ENCODE measurements around the gene HDHD3.
"Not testable (repeated sequence)": the region's sequence is repeated elsewhere in the genome, so short reads cannot be mapped to it uniquely, and the experiment has no call there.

HDHD3 gene, protein sequence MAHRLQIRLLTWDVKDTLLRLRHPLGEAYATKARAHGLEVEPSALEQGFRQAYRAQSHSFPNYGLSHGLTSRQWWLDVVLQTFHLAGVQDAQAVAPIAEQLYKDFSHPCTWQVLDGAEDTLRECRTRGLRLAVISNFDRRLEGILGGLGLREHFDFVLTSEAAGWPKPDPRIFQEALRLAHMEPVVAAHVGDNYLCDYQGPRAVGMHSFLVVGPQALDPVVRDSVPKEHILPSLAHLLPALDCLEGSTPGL

DNA sequence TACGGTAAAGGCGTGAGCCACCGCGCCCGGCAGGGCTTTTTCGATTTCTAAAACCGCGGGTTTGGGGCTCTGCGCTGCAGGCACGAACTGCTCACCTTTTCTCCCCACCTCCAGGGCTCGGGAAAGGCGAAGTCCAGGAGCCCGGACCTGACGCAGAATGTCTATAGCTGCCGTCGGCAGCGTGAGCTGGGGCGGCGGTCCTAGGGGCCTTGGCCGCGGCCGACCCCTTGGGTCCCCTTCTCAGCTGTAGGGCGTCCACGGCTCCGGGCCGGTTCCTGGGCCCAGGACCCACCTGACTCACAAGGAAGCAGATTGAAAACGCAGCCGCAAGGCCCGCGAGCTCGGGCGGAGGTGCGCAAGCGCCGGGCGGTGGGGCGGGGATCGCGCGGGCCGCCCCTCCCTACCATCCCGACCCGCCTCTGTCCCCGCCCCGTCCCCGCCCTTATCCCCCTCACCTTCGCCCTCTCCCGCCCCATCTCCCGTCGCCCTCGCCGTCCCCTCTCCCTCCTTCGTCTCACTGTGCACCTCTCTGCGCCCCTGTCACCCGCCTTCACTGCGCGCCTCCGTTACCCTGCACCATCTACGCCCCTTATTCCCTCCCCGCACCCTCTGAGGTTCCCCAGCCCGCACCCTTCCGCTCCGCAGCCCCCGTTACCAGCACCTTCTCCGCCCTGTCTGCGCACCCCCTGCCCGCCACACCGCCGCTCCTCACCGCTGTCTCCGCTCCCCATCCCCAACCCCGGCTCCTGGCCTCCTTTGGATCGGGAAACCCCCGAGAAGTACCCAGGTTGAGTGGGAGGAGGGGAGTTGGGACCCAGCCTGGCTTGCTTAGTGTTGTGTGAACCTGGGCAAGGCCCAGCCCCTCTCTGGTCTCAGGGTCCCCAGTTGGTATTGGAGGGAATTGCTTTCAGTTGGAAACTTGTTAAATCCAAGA lies at the start of gene HDHD3:
Gene HDHD3 (minus strand): TSS at position 353 of the 934 bp plus-strand sequence. CDS start 2,632 bp downstream, outside the sequence.
- FAIRE-seq = no peak
- DNase-seq (ENCODE audit: low spot score) = peak; percentile 64

DNA sequence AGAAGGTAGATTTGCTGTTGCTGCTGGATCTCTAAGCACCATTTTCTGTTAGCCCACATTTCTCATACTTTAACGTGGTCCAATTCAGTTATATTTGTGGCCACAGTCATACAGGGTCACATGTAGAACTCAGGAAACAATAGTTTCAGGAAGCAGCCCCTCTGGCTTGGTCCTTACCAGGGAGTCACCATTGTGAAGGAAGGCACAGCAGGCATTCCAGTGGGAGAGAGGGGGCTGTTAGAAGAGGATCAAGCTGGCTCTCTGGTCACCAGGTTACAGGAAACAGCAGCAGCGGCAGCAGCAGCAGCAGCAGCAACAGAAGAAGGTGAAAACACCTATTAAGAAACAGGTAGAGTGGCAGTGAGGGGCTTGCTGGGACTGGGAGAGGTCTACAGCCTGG lies 48.3 kb upstream of the HDHD3 start:
- DNase-seq (ENCODE audit: low spot score) = no peak
- no peak for FAIRE-seq

DNA sequence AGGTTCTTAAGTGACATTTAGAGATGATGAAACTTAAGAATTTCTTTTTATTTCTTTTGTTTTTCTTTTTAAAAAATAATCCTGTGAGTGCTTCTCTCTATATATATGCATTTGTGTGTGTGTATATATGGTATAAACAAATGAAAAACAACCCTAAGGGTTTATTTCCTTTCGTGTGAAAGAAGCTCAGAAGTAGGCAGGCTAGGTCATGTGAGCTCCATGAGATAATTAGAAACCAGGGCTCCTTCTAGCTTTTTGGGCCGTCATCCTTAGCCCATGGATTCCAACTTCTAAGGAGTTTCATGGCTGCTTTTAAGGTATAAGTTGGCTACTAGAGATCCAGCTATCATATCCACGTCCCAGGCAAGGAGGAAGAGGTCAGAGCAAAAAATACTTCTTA lies 44.9 kb upstream of the HDHD3 start:
- DNase-seq (ENCODE audit: low spot score) (no peak), FAIRE-seq (no peak)

DNA sequence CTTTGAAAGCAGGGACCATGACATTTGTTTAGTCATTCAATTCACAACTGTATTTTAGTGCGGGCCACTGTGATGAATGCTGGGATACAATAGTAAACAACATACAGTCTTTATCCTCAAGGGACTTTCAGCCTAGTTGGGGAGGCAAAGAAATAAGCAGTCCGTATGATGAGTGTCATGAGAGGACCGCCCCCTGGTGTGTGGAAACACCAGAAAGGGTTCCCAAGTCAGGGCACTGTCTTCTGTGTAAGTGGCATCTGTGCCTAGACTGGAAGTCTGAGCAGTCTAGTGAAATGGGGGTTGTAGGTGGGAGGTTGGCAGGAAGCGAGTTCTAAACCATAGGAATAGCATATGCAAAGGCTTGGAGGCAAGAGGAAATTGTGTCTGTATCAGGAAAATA lies 40.6 kb upstream of the HDHD3 start:
- DNase-seq (ENCODE audit: low spot score) = no peak
- FAIRE-seq = no peak

DNA sequence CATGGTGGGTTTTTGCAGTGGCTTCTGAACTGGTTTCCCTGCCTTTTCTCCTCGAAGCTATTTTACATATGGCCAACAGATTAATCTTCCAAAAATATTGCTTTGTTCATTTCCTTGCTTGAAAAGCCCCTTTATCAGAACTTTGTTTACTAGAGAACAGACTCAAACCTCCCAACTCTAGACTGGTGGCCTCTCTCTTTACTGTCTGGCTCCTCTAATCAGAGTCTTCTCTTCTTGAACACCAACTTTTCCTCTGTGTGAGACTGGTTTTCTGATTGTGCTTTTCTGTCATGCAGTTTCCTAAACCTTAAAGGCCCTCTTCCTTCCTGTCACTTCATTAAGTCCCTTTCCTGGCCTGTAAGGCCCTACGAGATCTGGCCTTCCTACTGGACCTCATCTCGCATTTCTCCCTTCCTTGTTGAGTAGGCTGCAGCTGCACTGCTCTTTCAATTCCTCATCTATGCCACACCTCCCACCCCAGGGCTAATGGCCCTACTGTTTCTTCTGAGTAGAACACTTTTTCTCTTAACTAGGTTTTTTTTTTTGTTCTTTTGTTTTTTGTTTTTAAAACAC lies 39.4 kb upstream of the HDHD3 start:
- DNase-seq (ENCODE audit: low spot score) = no peak
- FAIRE-seq = no peak

DNA sequence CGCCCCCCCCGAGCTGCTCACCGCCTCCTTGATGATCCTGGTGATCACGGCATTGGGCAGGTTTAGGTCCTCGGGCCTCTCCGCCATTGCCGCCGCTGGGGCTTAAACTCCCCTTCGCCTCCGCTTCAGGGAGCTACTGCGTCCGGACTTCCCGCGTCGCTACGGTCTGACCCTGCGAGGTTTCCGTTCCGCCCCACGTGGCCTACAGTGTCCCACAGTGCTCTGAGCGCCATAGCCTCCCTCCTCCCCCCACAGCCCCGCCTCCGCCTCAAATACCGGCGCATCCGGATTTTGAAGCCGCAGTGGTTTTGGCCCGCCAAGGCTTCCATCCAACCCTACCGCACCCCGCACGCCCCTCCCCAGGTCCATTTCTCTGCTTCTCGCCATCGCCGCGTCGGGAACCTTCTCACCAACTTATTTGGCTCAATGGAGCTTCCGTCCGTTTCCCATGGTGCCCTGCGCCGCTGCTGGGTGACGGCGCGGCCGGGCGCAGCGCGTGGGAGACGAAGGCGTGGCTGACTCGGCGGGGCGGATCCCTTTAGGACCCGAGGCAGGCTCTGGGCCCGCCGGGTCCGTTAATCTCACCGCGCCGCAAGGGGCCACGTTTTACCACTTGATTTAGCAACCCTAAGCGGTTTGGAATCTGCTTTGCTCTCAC lies 33.5 kb upstream of the HDHD3 start, which contains the start of the genes C9orf43 and POLE3:
Gene C9orf43 (plus strand): TSS at position 541 of the 658 bp plus-strand sequence. CDS start 2,747 bp downstream, outside the sequence.
Gene POLE3 (minus strand): TSS at position 469 of the 658 bp plus-strand sequence. CDS start 382 bp downstream, at position 87.
- peak; percentile 38 for FAIRE-seq
- peak; percentile 90 for DNase-seq (ENCODE audit: low spot score)

DNA sequence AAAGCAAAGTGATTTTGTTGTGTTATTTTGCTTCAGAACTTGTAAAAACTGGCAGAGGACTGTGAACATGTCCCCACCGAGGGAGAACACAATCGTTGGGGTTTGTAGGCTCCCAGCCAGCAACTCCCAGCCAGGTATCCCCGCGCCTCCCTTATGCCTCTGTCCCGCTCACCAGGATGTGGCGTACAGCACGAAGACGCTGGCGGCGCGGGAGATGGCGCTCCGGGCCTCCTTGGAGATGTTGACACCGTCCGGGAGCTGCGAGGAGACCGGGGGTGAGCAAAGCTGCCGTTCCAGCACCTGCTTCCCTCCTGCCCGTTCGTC lies 33.1 kb upstream of the HDHD3 start:
- no peak for FAIRE-seq
- DNase-seq (ENCODE audit: low spot score) = peak; percentile 13

DNA sequence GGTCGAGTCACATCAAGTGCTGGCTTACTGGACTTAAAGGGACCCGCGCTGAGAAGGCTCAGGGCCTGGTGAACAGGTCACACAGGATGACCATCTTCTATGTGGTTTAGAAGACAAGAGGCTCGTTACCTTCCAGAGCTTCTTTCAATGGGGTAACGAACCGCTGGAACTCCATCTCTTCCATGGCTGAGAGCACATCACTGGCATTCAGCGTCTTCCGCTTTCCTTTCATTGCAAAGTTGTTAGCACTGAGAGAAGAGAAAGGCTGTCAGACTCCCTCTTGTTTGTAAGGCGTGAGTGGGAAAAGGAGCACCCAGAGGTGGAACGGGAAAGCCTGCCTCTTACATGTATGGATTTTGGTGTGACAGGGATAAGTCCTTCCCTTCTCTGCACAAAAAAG lies 32.7 kb upstream of the HDHD3 start:
- no peak for DNase-seq (ENCODE audit: low spot score)
- FAIRE-seq = no peak

DNA sequence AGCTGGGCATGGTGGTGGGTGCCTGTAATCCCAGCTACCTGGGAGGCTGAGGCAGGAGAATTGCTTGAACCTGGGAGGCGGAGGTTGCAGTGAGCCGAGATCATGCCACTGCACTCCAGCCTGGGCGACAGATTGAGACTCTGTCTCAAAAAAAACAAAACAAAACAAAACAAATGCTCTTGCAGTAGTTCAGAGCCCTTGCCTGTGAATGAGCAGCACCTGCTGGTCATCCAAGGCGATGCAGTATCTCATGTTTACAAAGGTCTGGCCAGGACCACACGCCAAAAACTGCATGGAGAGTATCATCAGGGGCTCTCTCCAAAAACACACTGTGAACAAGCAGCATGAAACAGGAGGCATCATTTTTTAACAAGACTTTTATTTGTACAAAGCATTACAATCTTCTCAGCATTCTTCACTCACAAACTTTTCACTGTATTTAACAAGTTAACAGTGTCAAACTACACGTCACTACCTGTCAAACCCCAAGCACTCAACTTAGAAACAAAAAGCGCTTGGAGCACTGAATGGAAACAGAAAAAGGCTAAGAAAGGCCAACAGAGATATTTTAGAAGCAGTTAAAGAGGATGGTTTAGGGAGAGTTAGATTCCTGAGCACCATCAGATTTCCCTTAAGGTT lies 30.2 kb upstream of the HDHD3 start:
- not testable (repeated sequence) for FAIRE-seq

DNA sequence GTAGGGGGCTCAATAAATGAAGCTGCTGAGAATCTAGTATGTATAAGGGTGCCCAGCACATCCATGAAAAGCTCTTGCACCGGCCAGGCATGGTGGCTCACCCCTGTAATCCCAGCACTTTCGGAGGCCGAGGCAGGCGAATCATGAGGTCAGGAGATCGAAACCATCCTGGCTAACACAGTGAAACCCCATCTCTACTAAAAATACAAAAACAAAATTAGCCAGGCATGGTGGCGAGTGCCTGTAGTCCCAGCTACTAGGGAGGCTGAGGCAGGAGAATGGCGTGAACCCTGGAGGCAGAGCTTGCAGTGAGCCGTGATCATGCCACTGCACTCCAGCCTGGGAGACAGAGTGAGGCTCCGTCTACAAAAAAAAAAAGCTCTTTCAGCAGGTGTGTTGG lies 29.6 kb upstream of the HDHD3 start:
- not testable (repeated sequence) for DNase-seq (ENCODE audit: low spot score); FAIRE-seq

More for the DNA sequence above, 30.2 kb upstream of the HDHD3 start:
- DNase-seq (ENCODE audit: low spot score) = peak; percentile 36

DNA sequence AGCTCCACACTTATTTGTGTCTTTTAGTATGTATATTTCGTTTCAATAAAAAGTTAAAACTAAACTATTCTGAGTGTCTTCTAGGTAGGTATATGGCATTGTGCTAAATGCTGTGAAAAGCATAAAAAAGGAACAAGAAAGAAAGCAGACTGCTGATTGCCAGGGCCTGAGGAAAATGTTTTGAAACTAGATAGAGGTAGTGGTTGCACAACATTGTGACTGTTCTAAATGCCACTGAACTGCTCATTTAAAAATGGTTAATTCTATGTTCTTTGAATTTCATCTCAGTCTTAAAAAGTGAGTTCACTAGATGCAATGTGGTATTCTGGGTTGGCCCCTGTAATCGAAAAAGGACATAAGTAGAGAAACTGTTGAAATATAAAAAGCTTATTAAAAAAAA lies 26.9 kb upstream of the HDHD3 start:
- DNase-seq (ENCODE audit: low spot score) (no peak), FAIRE-seq (no peak)

DNA sequence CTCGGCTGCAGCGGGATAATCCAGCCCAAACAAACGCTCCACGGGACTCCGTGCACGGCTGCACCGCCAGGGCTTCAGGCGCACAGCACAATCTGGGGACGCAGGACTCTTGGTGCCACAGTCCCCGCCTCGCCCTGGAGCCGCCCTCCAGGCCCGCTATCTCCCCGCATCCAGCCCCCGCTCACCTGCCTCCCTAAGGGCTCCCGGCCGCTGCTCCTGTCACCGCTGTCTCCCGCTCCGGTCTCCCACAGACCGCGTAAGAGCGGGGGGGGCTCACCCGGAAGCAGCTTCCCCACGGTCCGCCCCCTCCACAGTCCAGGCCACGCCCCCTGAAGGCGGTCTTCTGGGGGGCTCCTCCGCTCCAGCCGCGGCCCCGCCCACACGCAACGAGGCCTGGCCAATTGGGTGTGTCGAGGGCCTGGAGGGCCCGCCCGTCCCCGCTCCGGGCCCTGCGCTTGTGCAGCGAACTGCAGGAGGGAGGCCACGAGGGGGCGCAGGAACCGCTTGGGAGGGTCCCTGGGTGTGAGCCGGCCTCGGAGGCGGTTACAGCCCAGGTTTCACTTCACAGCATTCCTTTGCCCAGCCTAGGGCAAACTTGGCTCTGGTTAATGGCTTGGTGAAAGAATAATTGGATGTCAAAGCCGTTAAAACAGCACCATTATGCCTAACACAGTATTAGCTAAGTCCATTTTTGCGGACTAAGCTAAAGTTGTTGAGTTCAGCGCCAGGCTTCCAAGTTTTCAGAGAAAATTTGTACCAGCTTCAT lies 24.4 kb upstream of the HDHD3 start, which contains the start of gene ALAD:
Gene ALAD (minus strand): TSS at position 258 of the 766 bp plus-strand sequence. CDS start 7,725 bp downstream, outside the sequence.
- FAIRE-seq (peak; percentile 88), DNase-seq (ENCODE audit: low spot score) (peak; percentile 95)

DNA sequence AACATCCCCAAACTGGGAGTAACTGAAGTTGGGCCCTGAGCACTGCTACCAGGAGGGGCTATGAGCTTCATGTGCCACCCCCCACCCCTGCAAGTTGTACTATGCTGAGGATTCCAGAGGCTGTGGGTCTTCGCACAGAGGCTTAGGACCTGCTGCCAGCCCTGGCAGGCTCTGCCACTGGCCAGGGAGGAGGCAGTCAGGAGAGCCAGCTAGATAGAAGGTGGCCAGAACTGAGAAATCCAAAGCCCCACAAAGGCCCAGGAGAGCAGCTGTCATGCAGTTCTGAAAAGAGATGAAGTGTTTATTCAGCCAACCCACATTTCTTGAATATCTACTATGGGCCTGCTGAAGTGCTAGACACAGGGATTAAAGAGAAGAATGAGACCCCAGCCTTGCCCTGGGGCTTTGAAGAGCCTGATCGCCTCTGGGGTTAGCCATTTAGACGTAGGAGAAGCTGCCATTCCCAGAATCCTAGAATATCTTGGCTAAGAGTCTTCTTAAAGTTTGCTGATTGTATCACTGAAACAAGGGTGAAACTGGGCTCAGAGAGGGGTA lies 22.9 kb upstream of the HDHD3 start:
- FAIRE-seq (no peak), DNase-seq (ENCODE audit: low spot score) (no peak)

DNA sequence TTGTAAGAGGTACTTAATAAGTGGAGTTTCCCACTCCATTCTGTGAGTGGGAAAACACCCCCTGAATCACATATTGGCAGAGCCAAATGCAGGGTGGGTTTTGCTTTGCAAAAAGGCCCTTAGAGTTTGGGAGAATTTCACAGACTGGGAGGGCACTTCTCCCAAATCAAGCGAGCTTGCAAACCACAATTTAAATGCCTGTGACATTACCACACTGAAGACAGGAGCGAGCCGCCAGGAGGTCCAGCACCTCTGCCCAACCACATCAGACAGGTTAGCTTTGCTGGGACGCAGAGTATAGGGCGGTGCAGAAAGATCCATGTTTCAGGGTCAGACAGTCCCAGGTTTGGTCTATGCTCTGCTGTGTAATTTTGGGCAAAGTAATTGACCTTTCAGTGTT lies 22.0 kb upstream of the HDHD3 start:
- DNase-seq (ENCODE audit: low spot score) = no peak
- no peak for FAIRE-seq

DNA sequence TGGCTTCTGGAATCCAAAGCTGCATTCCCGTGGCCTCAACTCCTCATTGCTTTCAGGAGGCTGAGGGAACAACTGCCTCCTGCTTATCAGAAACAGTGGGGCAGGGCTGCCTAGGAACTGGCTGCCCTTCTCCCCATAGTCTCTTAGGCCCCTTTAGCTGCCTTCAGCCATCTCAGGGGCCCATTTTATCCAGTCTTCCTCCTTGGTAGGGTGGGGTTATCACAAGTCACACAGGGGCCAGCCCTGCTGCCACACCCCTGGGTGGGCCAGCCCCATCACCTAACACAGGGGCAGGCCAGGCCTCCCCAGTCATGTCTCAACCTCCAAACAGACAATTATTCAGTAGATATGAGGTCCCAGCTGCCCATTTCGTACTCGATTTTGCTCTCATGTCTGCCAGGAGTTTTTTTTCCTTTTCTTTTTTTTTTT lies 20.4 kb upstream of the HDHD3 start:
- no peak for DNase-seq (ENCODE audit: low spot score)
- FAIRE-seq = no peak

DNA sequence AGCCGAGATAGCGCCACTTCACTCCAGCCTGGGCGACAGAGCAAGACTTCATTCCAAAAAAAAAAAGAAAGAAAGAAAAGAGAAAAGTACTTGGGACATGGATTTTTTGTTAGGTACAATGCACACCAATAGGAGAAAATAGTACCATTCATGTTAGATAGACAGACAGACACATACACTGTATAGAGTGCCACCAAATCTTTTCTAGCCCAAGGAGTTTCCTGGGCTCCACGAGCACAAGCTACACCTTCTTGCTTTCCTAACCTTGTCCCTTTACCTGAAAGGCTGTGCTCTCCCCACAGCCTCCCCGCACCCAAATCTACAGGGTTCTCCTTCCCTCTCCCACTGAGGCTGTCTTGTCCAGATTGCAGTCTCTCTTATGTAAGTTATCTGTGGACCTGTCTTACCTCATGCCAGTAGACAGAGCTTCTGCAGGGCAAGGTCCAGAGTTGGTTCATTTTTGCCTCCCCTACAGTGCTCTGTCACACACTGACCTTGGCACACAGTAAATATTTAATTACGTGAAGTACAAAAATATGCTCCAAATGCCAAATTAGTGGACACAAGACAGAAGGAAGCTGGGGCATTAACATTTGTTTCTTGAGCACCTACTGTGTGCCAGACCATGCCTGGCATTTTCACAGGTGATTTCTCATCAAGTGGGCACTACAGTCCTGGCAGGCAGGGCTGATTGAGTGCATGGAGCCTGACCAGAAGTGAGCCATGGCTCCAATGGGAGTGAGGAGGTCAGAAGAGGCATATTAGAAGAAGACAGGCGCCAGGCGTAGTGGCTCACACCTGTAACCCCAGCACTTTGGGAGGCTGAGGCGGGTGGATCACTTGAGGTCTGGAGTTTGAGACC lies 18.4 kb upstream of the HDHD3 start:
- DNase-seq (ENCODE audit: low spot score) (no peak), FAIRE-seq (no peak)

DNA sequence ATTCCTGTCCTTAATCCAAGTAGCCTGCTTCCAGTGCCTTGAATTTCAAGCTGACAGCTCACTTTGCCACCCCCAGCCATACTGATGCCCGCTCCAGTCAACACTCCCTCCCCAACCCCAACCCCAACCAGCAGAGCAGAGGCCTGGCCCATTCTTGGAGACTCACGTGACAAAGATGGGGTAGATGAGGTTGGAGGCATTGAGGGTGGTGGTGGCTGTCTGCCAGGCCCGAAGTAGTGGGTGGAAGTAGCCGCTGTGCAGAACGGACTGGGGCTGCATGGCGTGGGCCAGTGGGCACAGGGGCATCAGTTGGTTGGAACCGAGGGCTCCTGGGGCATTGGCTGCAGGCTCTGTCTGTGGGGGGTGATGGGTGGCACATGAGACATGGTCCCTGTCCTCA lies 16.5 kb upstream of the HDHD3 start:
- DNase-seq (ENCODE audit: low spot score) (no peak), FAIRE-seq (no peak)

DNA sequence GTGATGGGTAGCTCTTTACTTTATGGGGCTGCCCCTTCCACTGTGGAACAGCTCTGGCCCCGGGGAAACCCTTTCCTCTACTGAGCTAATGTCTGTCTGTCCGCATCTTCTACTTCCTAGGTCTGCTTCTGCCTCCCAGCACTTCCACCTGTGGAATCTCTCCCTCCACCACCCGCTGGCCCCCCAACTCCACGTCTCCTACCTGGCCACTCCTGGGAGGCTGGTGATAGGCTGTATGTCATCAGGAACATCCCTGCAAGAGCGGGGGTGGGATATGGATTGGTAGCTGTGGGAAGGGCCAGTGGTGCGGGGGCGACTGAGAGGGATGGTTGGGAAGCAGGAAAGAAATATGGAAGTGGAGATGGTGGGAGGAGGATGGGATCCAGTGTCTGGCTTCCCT lies 15.1 kb upstream of the HDHD3 start:
- FAIRE-seq (no peak), DNase-seq (ENCODE audit: low spot score) (no peak)

Data from RCC 7860 (cell line).